PC-9 (cell line): Measurements from ENCODE around the gene KCNN1.

Source experiments
- EZH2 ChIP-seq: fragments of 200-600 bp; sonication (generic); IDR thresholded peaks from 2 replicates; pipeline ENCODE4 v1.8.0; 2017; ENCODE audit warnings: antibody characterized with exemption, low read depth
- TF ChIP-seq, protein P1 (sequence below): fragments of 200-600 bp; sonication (generic); conservative IDR thresholded peaks from 2 replicates; pipeline ENCODE4 v1.6.1; 2017; ENCODE audit warnings: mixed run types, antibody characterized with exemption, mild to moderate bottlenecking, moderate library complexity

DNA sequence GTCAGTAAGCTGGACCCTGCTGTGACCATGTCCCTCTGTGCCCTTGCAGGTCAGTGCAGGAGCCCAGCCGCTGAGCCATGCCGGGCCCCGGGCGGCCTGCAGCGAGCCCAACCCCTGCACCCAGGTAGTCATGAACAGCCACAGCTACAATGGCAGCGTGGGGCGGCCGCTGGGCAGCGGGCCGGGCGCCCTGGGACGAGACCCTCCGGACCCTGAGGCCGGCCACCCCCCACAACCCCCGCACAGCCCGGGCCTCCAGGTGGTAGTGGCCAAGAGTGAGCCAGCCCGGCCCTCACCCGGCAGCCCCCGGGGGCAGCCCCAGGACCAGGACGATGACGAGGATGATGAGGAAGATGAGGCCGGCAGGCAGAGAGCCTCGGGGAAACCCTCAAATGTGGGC, 6.9 kb downstream of the KCNN1 start:
- TF ChIP-seq, protein P1, sequence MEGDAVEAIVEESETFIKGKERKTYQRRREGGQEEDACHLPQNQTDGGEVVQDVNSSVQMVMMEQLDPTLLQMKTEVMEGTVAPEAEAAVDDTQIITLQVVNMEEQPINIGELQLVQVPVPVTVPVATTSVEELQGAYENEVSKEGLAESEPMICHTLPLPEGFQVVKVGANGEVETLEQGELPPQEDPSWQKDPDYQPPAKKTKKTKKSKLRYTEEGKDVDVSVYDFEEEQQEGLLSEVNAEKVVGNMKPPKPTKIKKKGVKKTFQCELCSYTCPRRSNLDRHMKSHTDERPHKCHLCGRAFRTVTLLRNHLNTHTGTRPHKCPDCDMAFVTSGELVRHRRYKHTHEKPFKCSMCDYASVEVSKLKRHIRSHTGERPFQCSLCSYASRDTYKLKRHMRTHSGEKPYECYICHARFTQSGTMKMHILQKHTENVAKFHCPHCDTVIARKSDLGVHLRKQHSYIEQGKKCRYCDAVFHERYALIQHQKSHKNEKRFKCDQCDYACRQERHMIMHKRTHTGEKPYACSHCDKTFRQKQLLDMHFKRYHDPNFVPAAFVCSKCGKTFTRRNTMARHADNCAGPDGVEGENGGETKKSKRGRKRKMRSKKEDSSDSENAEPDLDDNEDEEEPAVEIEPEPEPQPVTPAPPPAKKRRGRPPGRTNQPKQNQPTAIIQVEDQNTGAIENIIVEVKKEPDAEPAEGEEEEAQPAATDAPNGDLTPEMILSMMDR: no peak
- TF ChIP-seq EZH2: no peak
